Skin of body (tissue), 2 donors: ENCODE results near the gene BASP1. TPM values are rescaled to one million over a fixed set of nuclear protein-coding genes. Genes with fewer than 3 reads are reported as not detected.
"Not testable (repeated sequence)": the region's sequence is repeated elsewhere in the genome, so short reads cannot be mapped to it uniquely, and the experiment has no call there.

Experiments used
- DNase-seq: peaks from one replicate; lab custom pipeline; 2025; lab: John Stamatoyannopoulos, UW
- total RNA-seq: library from RNA; depleted of rRNA; stranded (reverse); fragments of >200 nt; gene quantifications from one replicate; pipeline ENCODE4 v1.2.3, GENCODE V29; 2014

The BASP1 gene
- total RNA-seq, 1 donor from 2014 or later = 36.1 TPM

- no peak for DNase-seq
These were observed 35.1 kb downstream of the BASP1 start for GRCh38 chr5:17252543-17252942.

DNA sequence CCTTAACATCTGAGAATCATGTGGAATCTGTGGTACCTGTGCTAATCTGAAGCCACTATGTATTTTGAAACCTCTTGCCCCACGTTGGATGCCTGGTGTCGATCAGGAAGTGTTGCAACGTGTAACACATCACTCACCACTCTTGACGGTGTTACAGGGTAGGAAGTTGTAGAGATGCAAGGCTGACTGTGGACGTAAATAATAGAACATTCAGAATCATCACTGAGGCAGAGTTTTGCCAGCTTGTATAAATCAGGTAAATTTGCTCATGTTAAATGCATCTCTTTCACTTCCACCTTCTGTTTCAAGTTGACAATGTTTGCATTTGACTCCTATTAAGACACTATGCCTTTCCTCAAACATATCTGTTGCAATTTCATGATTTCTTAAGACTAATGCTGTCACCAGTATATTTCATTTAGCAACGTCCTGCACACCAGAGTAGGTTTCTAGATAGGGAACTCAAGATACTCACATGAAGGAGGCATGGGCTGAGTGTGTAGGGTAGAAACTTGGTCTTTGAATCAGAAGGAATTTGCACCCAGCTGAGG lies 38.1 kb downstream of the BASP1 start:
- DNase-seq = no peak

GRCh38 chr5:17256171-17256570 lies 38.7 kb downstream of the BASP1 start:
- DNase-seq = no peak

- no peak for DNase-seq
These were observed 39.4 kb downstream of the BASP1 start for GRCh38 chr5:17256839-17257238.

DNA sequence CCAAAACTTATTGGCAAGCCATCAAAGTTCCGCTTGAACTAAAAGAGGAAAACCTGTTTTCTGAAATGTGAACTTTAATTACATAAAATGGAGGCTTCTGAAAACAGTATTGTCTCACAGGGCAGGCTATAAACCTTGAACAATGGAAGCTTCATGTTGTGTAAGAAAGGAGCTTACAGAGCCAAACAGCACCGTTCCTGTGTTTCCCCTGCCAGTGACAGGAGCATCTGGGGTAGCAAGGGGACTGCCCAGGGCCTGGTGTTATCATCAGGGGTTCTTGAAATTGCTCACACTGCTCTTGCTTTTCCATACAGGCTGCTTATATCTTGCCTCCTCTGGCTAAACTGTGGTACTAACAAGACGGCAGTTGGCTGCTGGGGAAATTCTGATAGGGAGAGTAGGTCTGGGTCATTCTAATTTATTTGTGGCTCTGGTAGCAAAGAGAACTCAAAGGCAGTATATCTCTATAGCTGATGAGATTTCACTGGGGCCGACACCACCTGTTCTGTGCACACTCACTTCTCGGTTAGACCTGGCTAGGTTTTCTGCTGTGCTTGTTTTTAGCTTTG lies 40.4 kb downstream of the BASP1 start:
- no peak for DNase-seq

GRCh38 chr5:17258431-17258830 lies 41.0 kb downstream of the BASP1 start:
- no peak for DNase-seq

DNA sequence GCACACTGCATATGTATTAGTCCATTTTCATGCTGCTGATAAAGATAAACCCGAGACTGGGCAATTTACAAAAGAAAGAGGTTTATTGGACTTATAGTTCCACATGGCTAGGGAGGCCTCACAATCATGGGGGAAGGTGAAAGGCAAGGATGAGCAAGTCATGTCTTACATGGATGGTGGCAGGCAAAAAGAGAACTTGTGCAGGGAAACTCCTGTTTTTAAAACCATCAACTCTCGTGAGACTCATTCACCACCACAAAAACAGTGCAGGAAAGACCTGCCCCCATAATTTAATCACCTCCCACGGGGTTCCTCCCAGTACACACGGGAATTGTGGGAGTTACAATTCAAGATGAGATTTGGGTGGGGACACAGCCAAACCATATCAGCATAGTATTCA lies 41.6 kb downstream of the BASP1 start:
- DNase-seq = not testable (repeated sequence)

GRCh38 chr5:17259630-17260257 lies 42.3 kb downstream of the BASP1 start:
- DNase-seq = no peak

- no peak for DNase-seq
These were observed 43.1 kb downstream of the BASP1 start for GRCh38 chr5:17260549-17260948.

GRCh38 chr5:17261075-17261474 lies 43.6 kb downstream of the BASP1 start:
- DNase-seq = no peak

DNA sequence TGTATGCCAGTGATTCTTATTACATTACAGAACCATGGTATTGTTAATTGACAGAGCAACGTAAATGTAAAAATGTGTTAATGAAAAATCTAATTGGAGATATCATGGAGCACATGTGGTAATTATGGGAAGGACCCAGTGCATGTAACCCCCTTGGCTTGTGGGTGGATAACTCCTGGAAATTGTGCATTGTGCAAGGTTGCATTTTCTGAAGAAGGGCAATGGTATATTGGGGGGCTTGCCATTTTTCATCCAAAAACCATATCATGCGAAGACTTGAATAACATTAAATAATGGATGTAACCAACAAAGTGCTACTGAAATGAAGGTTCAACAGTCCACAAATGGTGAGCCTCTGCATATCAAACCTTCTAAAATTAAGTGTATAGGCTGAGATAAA lies 47.6 kb downstream of the BASP1 start:
- DNase-seq = no peak

DNA sequence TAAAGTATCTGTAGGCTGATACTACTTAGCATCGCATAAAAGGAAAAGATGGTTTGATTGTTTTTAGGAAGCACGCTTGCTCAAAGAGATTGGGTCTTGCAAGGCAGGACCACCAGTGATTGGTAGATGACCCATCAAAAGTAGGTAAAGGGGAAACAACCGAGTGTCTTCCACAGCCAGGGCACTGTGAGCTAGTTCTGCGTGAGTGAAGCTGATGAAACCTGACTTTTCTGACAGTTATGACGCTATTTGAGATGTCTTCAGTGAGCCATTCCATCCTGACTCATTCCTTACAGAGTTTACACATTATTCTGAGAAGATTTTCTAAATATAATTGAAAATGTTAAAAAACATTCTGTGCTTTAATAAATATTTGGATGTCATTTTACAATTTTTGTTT lies 49.7 kb downstream of the BASP1 start:
- no peak for DNase-seq

- no peak for DNase-seq
These were observed 51.8 kb downstream of the BASP1 start for GRCh38 chr5:17269201-17269600.

DNA sequence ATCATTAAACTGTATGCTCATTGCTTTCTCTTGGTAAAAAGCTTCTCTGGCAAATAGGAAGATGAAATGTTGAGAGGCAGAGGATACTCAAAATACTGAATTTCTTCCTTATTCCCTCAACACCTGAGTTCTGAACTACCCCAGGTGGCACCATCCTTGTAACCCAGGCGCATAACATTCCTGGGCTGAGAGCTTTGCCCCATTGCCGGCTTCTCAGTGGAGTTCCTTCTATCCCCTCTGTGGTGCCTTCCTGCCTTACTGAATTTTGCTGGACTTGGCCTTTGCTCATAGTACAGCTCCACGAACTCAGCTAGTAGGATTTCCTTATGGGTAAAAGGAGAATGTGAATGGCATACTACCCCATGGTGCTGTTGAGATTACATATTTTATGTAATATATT lies 54.7 kb downstream of the BASP1 start:
- DNase-seq = no peak

DNA sequence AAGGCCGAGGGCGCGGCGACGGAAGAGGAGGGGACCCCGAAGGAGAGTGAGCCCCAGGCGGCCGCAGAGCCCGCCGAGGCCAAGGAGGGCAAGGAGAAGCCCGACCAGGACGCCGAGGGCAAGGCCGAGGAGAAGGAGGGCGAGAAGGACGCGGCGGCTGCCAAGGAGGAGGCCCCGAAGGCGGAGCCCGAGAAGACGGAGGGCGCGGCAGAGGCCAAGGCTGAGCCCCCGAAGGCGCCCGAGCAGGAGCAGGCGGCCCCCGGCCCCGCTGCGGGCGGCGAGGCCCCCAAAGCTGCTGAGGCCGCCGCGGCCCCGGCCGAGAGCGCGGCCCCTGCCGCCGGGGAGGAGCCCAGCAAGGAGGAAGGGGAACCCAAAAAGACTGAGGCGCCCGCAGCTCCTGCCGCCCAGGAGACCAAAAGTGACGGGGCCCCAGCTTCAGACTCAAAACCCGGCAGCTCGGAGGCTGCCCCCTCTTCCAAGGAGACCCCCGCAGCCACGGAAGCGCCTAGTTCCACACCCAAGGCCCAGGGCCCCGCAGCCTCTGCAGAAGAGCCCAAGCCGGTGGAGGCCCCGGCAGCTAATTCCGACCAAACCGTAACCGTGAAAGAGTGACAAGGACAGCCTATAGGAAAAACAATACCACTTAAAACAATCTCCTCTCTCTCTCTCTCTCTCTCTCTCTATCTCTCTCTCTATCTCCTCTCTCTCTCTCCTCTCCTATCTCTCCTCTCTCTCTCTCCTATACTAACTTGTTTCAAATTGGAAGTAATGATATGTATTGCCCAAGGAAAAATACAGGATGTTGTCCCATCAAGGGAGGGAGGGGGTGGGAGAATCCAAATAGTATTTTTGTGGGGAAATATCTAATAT lies 58.1 kb downstream of the BASP1 start:
- DNase-seq = no peak

DNA sequence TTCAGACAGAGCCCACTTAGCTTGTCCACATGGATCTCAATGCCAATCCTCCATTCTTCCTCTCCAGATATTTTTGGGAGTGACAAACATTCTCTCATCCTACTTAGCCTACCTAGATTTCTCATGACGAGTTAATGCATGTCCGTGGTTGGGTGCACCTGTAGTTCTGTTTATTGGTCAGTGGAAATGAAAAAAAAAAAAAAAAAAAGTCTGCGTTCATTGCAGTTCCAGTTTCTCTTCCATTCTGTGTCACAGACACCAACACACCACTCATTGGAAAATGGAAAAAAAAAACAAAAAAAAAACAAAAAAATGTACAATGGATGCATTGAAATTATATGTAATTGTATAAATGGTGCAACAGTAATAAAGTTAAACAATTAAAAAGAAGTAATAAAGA lies 59.0 kb downstream of the BASP1 start:
- DNase-seq = no peak

DNA sequence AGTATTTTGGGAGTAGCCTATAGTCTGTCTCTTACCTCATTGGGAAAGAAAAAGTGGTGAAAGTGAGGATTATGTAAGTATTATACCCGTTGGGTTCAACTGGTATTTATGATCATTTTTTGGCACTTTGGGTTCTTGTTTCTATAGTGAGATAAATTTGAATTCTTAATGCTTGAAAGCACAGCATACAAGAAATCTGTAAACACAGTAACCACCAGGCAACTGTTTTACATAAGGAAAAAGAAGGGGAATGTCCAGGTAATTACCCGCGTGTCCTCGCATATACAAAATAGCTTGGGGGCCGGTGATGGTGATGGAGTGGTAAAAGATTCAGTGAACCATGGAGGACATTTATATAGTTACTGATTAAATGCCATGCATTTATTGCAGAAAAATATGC lies 60.5 kb downstream of the BASP1 start:
- no peak for DNase-seq

DNA sequence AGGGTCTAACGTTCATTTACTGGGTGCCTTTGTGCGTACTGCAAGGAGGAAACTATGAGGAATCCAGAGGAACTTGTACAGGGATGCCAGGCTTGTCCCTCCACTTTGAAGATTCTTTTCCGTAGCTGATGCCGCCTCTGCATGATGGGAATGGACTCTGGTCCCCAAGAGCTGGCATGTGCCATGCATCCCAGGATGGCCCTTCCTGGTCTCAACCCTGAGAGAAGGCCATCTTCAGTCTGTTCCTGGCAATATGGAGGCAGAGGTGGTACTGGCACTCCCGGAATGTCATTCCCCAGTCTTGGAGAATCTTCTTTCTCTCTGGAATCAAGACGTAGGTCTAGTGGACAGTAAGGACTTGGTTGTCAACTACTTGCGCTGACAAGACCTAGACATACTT lies 61.5 kb downstream of the BASP1 start:
- no peak for DNase-seq

GRCh38 chr5:17279487-17279886 lies 62.1 kb downstream of the BASP1 start:
- no peak for DNase-seq

DNA sequence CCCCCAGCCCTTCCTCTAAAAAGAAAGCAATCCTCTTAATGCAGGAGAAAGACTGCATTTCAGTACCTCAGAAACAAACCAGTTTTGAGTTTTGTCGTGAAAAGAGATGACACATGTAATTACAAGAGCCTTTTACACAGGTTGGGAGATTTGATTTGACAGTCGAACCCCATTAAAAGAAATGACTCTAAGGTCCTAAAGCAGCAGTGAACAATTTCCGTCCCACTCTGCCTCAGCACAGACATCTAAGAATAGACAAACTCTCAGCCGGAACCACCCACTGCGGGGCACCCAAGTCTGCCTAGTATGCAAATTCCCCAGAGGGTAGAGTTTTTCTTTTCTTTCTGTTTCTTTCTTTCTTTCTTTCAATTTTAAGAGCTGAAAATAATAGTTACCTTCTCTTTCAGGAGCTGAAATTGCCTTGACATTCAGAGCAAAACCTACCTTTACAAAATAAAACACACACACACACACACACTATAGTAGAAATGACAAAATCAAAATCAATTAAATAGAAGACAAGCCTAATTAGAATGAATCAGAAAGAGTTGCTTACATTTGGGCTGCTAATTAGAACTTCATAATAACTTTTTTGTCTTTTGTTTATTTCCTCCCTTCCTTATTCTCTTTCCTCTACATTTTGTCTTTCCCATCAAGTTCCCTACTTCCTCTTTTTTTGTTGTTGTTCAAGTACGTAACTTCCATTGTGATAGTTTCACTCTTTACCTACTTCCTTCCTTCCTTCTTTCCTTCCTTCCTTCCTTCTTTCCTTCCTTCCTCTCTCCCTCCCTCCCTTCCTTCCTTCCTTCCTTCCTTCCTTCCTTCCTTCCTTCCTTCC lies 65.1 kb downstream of the BASP1 start:
- no peak for DNase-seq

DNA sequence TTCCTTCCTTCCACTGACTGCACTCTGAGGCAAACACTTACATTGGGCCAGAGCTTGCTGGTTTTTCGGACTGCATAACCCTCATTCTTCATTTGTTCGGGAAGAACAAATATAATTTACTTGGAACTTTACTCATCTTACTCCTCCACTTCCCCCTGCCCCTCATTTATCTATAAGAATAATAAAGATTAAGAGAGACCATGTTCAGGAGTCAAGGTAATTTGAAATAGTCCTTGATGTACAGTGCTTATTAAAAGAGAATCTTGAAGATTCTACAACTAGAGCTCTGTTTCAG lies 65.6 kb downstream of the BASP1 start:
- DNase-seq = no peak
